Karpas-422 (cell line): ENCODE data around the gene TXN. TPM values are rescaled to one million over a fixed set of nuclear protein-coding genes. Genes with fewer than 3 reads are reported as not detected.

ENCODE experiments used
- DNase-seq: peaks from one replicate; pipeline ENCODE4 v3.0.0-alpha.2; 2015
- H2AFZ ChIP-seq: fragments of 200-600 bp; sonication (generic); 2 replicates; pipeline ENCODE4 v1.6.1; 2014; ENCODE audit warnings: antibody characterized with exemption, low read length, mixed read lengths
- H3K27ac ChIP-seq: fragments of 200-600 bp; sonication (generic); 2 replicates; pipeline ENCODE4 v1.5.1; 2014; ENCODE audit warnings: mild to moderate bottlenecking, low read length, moderate library complexity
- H3K27me3 ChIP-seq: fragments of 200-600 bp; sonication (generic); 2 replicates; pipeline ENCODE4 v1.6.1; 2014; ENCODE audit warnings: low read length, mixed read lengths
- H3K36me3 ChIP-seq: fragments of 200-600 bp; sonication (generic); 2 replicates; pipeline ENCODE4 v1.6.1; 2014; ENCODE audit warnings: low read length, mixed read lengths; ENCODE audit not compliant: insufficient read depth
- H3K4me1 ChIP-seq: fragments of 200-600 bp; sonication (generic); 2 replicates; pipeline ENCODE4 v1.6.1; 2014; ENCODE audit warnings: mild to moderate bottlenecking, low read length, mixed read lengths
- H3K4me2 ChIP-seq: fragments of 200-600 bp; sonication (generic); 2 replicates; pipeline ENCODE4 v1.6.1; 2014; ENCODE audit warnings: low read length, low read depth, mild to moderate bottlenecking; ENCODE audit not compliant: poor library complexity, severe bottlenecking
- H3K4me3 ChIP-seq: fragments of 200-600 bp; sonication (generic); 2 replicates; pipeline ENCODE4 v1.5.1; 2014; ENCODE audit warnings: mild to moderate bottlenecking, antibody characterized with exemption, low read length, mixed read lengths
- H3K79me2 ChIP-seq: fragments of 200-600 bp; sonication (generic); 2 replicates; pipeline ENCODE4 v1.6.1; 2014; ENCODE audit warnings: mild to moderate bottlenecking, low read length, mixed read lengths
- H3K9ac ChIP-seq: fragments of 200-600 bp; sonication (generic); 2 replicates; pipeline ENCODE4 v1.6.0; 2014; ENCODE audit warnings: low read length
- H3K9me2 ChIP-seq: fragments of 200-600 bp; sonication (generic), shearing (Covaris generic); replicated peaks from 2 replicates; pipeline ENCODE4 v1.6.0; 2014; ENCODE audit warnings: mild to moderate bottlenecking, low read length, moderate library complexity; ENCODE audit not compliant: insufficient read depth
- H3K9me3 ChIP-seq: fragments of 300-700, 200-600 bp; sonication (generic); 2 replicates; pipeline ENCODE4 v1.6.1; 2014; ENCODE audit warnings: low read length, mixed read lengths
- H4K20me1 ChIP-seq: fragments of 200-600 bp; sonication (generic); 2 replicates; pipeline ENCODE4 v1.6.1; 2014; ENCODE audit warnings: mild to moderate bottlenecking, antibody characterized with exemption, low read length, low read depth; ENCODE audit not compliant: insufficient read depth
- total RNA-seq: library from RNA; depleted of rRNA; stranded (reverse); fragments of >200 nt; shearing (Covaris generic); gene quantifications from 2 replicates; pipeline ENCODE4 v1.2.3, GENCODE V29; 2014; ENCODE audit warnings: low replicate concordance

TXN gene
- total RNA-seq, 1 experiment from 2014 or later: 292 TPM

- H3K79me2 ChIP-seq: no peaks in the 10 kb centered on the region
- H3K4me2 ChIP-seq: no peak overlapping the region
- H3K4me1 ChIP-seq: peaks cover 11% of the 10 kb centered on the region
- H3K9me3 ChIP-seq: no peaks in the 10 kb centered on the region
- H3K27me3 ChIP-seq: no peaks in the 10 kb centered on the region
- H3K9me2 ChIP-seq: no peaks in the 10 kb centered on the region
- DNase-seq: no peak
- H2AFZ ChIP-seq: no peak overlapping the region
- no peaks in the 10 kb centered on the region for H3K36me3 ChIP-seq
- no peak overlapping the region for H3K9ac ChIP-seq
- no peak overlapping the region for H3K4me3 ChIP-seq
- H3K27ac ChIP-seq: no peak overlapping the region
- H4K20me1 ChIP-seq: no peaks in the 10 kb centered on the region
Measured at GRCh38 chr9:110261632-110262031, 5.3 kb upstream of the TXN start.

- Histone ChIP-seq H2AFZ (no peak overlapping the region), H3K9me2 (no peaks in the 10 kb centered on the region), H3K79me2 (peaks cover 4% of the 10 kb centered on the region), H3K9ac (no peak overlapping the region), H3K27ac (no peak overlapping the region), H3K4me1 (peaks cover 11% of the 10 kb centered on the region), H3K36me3 (no peaks in the 10 kb centered on the region), H3K4me2 (no peak overlapping the region), H3K9me3 (no peaks in the 10 kb centered on the region), H4K20me1 (no peaks in the 10 kb centered on the region), H3K27me3 (no peaks in the 10 kb centered on the region), H3K4me3 (no peak overlapping the region)
- no peak for DNase-seq
Measured at GRCh38 chr9:110260911-110261310, 4.6 kb upstream of the TXN start.

- peaks cover 16% of the 10 kb centered on the region for H3K4me1 ChIP-seq
- H3K4me2 ChIP-seq: no peak overlapping the region
Measured at GRCh38 chr9:110259566-110259965, 3.3 kb upstream of the TXN start.

GRCh38 chr9:110258690-110259091 is 2.4 kb upstream of the TXN start:
- H3K36me3 ChIP-seq: peaks cover 2% of the 10 kb centered on the region; the same call in 1 of the 2 replicates
- no peak overlapping the region for H2AFZ ChIP-seq
- H3K27ac ChIP-seq: no peak overlapping the region
- DNase-seq: no peak
- H3K9ac ChIP-seq: no peak overlapping the region
- H3K9me2 ChIP-seq: no peaks in the 10 kb centered on the region
- peaks cover 20% of the 10 kb centered on the region for H4K20me1 ChIP-seq
- H3K79me2 ChIP-seq: peaks cover 26% of the 10 kb centered on the region
- H3K4me1 ChIP-seq: peaks cover 25% of the 10 kb centered on the region
- no peaks in the 10 kb centered on the region for H3K27me3 ChIP-seq
- no peak overlapping the region for H3K4me2 ChIP-seq
- no peak overlapping the region for H3K4me3 ChIP-seq
- no peaks in the 10 kb centered on the region for H3K9me3 ChIP-seq

More at GRCh38 chr9:110259566-110259965, 3.3 kb upstream of the TXN start:
- no peak for DNase-seq
- Histone ChIP-seq H3K9me3 (no peaks in the 10 kb centered on the region), H4K20me1 (peaks cover 11% of the 10 kb centered on the region), H2AFZ (no peak overlapping the region), H3K27ac (no peak overlapping the region), H3K4me3 (no peak overlapping the region), H3K36me3 (no peaks in the 10 kb centered on the region), H3K9me2 (no peaks in the 10 kb centered on the region), H3K9ac (no peak overlapping the region), H3K79me2 (peaks cover 17% of the 10 kb centered on the region), H3K27me3 (no peaks in the 10 kb centered on the region)

GRCh38 chr9:110257956-110258355 is 1.6 kb upstream of the TXN start:
- no peak overlapping the region for H3K27ac ChIP-seq
- peak overlapping the region; percentile 85; the same call in 1 of the 2 replicates for H2AFZ ChIP-seq
- DNase-seq: no peak
- peaks cover 34% of the 10 kb centered on the region for H3K79me2 ChIP-seq
- no peaks in the 10 kb centered on the region for H3K9me3 ChIP-seq
- H3K27me3 ChIP-seq: no peaks in the 10 kb centered on the region
- no peak overlapping the region for H3K4me3 ChIP-seq
- H3K9ac ChIP-seq: 0 out of 2 replicates have a peak overlapping the region, but pooled peaks have one; percentile 68
- H3K36me3 ChIP-seq: peaks cover 9% of the 10 kb centered on the region; the same call in 1 of the 2 replicates
- peak overlapping the region; percentile 74 for H3K4me2 ChIP-seq
- no peaks in the 10 kb centered on the region for H3K9me2 ChIP-seq
- peaks cover 27% of the 10 kb centered on the region for H3K4me1 ChIP-seq
- H4K20me1 ChIP-seq: peaks cover 27% of the 10 kb centered on the region

- peaks cover 40% of the 10 kb centered on the region for H3K79me2 ChIP-seq
- H3K27me3 ChIP-seq: no peaks in the 10 kb centered on the region
- DNase-seq: peak; percentile 45
- peak overlapping the region; percentile 68 for H3K9ac ChIP-seq
- peak overlapping the region; percentile 97 for H3K4me3 ChIP-seq
- peaks cover 10% of the 10 kb centered on the region; the same call in 1 of the 2 replicates for H3K36me3 ChIP-seq
- no peaks in the 10 kb centered on the region for H3K9me2 ChIP-seq
- H3K9me3 ChIP-seq: no peaks in the 10 kb centered on the region
- H3K4me1 ChIP-seq: peaks cover 27% of the 10 kb centered on the region
- H4K20me1 ChIP-seq: peaks cover 34% of the 10 kb centered on the region
- H3K27ac ChIP-seq: no peak overlapping the region
- peak overlapping the region; percentile 85 for H2AFZ ChIP-seq
- H3K4me2 ChIP-seq: peak overlapping the region; percentile 74
Measured at GRCh38 chr9:110257097-110257841, 962 bp upstream of the TXN start.

GRCh38 chr9:110255463-110256379 is 586 bp downstream of the TXN start:
- H3K27ac ChIP-seq: peak overlapping the region; percentile 61
- H3K27me3 ChIP-seq: no peaks in the 10 kb centered on the region
- H3K36me3 ChIP-seq: peaks cover 10% of the 10 kb centered on the region; the same call in 1 of the 2 replicates
- DNase-seq: peak; percentile 78
- H3K4me1 ChIP-seq: peaks cover 27% of the 10 kb centered on the region
- peak overlapping the region; percentile 96 for H3K9ac ChIP-seq
- H3K4me3 ChIP-seq: peak overlapping the region; percentile 97
- H3K9me2 ChIP-seq: no peaks in the 10 kb centered on the region
- H4K20me1 ChIP-seq: peaks cover 38% of the 10 kb centered on the region
- peak overlapping the region; percentile 74 for H3K4me2 ChIP-seq
- no peaks in the 10 kb centered on the region for H3K9me3 ChIP-seq
- H2AFZ ChIP-seq: peak overlapping the region; percentile 53; the same call in 1 of the 2 replicates
- H3K79me2 ChIP-seq: peaks cover 56% of the 10 kb centered on the region

- Histone ChIP-seq H4K20me1 (peaks cover 45% of the 10 kb centered on the region), H3K36me3 (peaks cover 14% of the 10 kb centered on the region; the same call in 1 of the 2 replicates), H3K27ac (no peak overlapping the region), H3K9me2 (no peaks in the 10 kb centered on the region), H3K9me3 (no peaks in the 10 kb centered on the region), H2AFZ (no peak overlapping the region), H3K4me3 (peak overlapping the region; percentile 97), H3K79me2 (peaks cover 63% of the 10 kb centered on the region), H3K4me2 (peak overlapping the region; percentile 74), H3K4me1 (peaks cover 27% of the 10 kb centered on the region), H3K27me3 (no peaks in the 10 kb centered on the region), H3K9ac (peak overlapping the region; percentile 96)
- peak; percentile 43 for DNase-seq
Measured at GRCh38 chr9:110255034-110255462, 1.3 kb downstream of the TXN start.
